Activated CD8-positive, alpha-beta memory T cell treated with anti-CD3 and anti-CD28 coated beads for 1 hour (primary cell): Measurements from ENCODE around the gene CD200R1L.
"Not testable (repeated sequence)": the region's sequence is repeated elsewhere in the genome, so short reads cannot be mapped to it uniquely, and the experiment has no call there.

Experiments used
- DNase-seq, 2 donors: peaks; one replicate each; pipeline ENCODE4 v3.0.0-alpha.2; 2020; ENCODE audit warnings: low read depth in 1 of 2; ENCODE audit errors: extremely low read depth in 1 of 2

CD200R1L gene

DNA sequence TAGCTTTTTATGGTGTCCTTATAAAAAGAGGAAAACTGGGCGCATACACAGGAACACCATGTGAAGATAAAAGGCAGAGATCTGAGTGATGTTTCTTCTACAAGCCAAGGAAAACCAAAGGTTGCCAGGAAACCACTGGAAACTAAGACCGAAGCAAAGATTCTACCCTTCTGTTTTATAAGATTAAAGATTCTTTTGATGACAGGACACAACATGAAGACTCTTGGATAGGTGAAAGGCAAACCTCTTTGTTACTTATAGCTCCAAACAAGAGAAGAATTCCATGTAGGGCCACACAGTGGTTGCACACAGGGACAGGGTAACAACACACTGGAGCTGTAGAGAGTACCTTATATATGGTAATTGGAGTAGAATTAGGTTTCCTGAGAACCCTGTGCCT, at the start of gene CD200R1L:
Gene CD200R1L, minus strand, starts transcription at position 101 of the 400 bp plus-strand sequence. CDS start 17,497 bp downstream, outside the sequence.
- no peak for DNase-seq

DNA sequence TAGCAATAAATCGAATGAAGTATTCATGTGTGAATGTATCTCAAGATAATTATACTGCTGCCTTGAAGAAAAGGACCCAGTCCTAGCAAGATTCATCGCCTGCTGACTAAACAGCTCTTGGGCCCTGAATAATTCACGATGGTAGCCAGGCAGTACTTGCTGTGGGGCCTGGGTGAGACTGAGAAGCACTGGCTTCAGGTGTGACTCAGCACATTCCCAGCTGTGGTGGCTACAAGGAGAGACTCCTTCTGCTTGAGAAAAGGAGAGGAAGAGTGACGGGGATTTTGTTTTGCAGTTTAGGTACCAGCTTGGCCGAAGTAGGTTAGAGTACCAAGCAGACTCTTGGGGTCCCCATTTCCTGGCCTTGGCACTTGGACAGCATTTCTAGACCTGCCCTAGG, 47.6 kb upstream of the CD200R1L start:
- DNase-seq: no peak

- DNase-seq: no peak
Measured at GRCh38 chr3:112889357-112889756, 42.7 kb upstream of the CD200R1L start.

DNA sequence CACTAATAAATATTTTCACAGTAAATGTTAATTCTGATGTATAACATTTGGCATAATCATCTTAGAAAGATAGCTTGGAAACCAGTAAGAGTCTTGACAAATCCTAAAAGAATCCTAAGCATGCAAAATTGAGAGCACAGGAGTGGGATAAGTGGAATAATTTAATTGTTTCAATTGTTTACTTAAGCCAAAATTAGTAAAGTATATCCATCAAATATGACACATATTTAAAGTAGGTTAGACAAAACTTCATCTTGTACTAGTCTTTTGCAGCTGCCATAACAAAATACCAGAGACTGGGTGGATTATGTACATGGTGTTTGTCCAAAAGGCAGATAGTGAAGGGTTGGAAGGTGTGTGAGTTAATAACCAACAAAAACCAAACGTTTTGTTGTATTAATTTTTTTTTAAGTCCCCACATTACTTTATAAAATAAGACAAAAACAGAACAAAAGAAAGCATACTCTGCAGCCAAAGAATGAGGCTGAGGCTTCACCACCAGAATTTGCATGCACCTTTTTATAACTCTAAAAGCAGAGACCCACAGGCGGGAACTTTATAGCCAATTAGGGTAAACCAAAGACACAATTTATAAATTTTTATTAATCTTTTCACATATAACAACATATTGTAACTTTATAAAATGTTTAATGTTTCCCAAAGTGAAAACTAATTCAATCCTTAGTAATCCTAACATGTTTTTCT, 41.9 kb upstream of the CD200R1L start:
- no peak for DNase-seq

- DNase-seq: no peak
Measured at GRCh38 chr3:112884678-112885290, 38.1 kb upstream of the CD200R1L start.

DNA sequence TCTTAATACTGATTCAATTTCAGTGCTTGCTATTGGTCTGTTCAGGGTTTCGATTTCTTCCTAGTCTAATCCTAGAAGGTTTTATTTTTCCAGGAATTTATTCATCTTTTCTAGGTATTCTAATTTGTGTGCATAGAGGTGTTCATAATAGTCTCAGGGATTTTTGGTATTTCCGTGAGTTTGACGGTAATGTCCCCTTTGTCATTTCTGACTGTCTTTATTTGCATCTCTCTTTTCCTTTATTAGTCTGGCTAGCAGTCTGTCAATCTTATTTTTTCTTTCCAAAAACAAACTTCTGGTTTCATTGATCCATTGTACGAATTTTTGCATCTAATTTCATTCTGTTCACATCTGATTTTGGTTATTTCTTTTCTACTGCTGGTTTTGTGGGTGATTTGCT, 35.2 kb upstream of the CD200R1L start:
- DNase-seq: no peak

DNA sequence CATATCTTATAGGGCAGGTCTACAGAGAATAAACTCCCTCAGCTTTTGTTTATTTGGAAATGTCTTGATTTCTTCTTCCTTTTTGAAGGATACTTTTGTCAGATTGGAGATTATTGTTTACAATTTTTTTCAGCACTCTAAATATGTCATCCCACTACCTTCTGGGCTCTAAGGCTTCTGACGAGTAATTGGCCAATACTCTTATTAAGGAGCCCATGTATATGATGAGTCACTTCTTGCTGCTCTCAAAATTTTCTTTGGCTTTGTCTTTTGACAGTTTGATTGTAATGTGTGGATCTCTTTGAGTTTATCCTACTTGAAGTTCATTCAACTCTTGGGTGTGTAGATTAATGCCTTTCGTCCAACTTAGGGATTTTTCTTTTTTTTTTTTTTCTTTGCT, 28.9 kb upstream of the CD200R1L start:
- no peak for DNase-seq

DNA sequence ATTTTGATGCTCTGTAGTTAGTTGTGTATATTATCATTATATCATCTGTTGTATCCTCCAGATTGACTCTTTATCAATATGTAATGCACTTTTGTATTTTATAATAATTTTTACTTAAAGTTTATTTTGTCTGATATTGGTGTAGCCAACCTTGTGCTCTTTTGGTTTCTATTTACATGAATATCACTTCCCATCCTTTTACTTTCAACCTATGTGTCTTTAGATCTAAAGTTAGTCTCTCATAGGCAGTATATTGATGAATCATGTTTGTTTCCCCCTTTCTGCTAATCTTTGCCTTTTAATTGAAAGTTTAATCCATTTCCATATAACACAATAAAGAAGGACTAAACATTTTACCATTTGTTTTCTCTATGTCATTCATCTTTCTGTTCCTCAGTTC, 28.1 kb upstream of the CD200R1L start:
- no peak for DNase-seq

- no peak for DNase-seq
Measured at GRCh38 chr3:112873632-112874031, 27.0 kb upstream of the CD200R1L start.

DNA sequence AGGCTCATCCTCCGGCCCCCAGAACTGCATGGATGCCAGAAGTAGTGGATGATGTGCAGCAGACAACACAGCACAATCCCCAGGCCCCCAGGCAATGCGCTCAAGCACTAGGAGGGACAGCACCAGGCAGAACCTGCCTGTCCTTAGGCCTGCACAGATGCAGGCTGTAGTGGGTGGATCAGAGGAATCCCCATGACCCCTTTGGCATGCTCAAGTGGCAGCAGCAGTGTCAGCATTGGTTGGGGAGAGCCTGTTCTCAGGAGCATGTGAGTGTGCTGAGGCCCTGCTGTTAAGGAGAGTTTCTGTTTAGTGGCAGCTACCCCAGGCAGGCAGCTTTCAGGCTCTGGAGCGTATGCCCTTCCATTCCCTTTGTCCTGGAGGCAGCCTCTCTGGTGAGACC, 25.1 kb upstream of the CD200R1L start:
- no peak for DNase-seq

- no peak for DNase-seq
Measured at GRCh38 chr3:112865757-112866156, 19.1 kb upstream of the CD200R1L start.

DNA sequence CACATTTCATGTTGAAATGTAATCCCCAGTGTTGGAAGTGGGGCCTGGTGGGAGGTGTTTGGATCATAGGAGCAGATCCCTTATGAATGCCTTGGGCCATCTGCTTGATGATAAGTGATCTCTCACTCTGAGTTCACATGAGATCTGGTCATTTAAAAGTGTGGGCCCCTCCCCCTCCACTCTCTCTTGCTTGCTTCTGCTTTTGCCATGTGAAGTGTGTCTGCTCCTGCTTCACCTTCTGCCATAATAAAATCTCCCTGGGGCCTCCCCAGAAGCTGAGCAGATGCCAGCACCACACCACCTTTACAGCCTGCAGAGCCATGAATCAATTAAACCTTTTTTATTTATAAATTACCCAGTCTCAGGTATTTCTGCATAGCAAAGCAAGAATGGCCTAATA, 14.2 kb upstream of the CD200R1L start:
- DNase-seq: no peak

GRCh38 chr3:112858410-112859069, 11.9 kb upstream of the CD200R1L start:
- no peak for DNase-seq

- no peak for DNase-seq
Measured at GRCh38 chr3:112857526-112857925, 10.9 kb upstream of the CD200R1L start.

DNA sequence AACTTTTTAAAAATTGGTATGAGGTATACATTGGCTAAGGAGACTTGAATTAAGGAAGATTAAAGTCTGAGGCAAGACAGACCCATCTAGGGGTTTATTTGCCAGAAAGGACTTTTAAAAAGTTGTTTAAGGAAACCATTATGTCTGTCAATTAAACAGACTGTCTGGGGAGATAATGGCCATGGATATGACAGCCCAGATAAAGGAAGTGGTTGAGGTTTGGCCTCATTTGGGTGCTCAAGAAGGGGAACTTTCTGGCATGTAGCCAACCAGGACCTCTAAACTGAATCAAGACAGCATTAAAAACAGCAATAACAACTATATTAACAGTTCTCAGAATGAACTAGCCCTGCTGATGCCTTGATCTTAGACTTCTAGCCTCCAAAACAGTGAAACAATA, 9.9 kb upstream of the CD200R1L start:
- DNase-seq: no peak

DNA sequence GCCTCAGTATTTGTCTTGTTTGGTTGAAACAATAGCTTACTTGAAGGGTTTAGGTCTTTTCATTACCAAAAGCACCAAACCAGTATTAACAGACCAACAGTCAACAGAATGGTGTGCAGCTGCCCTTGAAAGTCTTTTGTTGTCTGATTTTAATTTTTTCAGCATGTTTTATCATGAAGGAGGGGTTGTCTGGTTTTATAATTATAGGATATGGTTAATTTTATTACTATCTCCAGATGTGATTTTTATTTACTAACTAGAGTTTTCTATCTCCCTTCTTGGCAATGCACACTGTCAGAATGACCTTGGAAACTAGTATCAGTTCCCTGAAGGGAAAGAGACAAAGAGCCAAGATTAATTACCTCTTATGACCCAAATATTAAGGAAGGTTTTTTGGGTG, 9.2 kb upstream of the CD200R1L start:
- no peak for DNase-seq

DNA sequence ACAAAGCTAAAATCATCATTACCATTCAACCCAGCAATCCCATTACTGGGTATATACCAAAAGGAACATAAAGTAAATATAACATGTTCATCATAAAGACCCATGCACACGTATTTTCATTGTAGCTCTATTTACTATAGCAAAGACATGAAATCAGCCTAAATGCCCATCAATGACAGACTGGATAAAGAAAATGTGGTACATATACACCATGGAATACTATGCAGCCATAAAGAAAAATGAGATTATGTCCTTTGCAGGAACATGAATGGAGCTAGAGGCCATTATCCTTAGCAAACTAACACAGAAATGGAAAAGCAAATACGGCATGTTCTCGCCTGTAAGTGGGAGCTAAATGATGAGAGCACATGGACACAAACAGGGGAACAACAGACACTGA, 8.4 kb upstream of the CD200R1L start:
- not testable (repeated sequence) for DNase-seq

- DNase-seq: no peak
Measured at GRCh38 chr3:112848196-112848595, 1.5 kb upstream of the CD200R1L start.

- no peak for DNase-seq
Measured at GRCh38 chr3:112847692-112848091, 1.0 kb upstream of the CD200R1L start.

DNA sequence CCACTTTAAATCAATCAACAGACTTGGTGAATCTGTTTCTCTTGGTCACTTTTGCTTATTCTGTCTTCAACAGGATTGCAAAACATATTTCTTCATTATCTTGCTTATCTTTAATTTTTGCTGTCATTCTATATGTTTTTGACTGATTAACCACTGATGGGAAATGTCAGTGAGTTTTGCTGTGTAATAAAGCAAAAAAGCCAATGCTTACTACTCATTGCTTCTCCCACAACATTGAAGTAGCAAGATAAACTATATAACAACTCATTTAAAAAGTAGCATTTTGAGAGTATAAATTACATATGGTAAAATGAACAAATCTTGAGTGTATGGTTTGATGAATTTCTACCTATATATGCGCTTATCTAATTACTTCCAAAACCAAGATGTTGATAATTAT, 892 bp downstream of the CD200R1L start:
- DNase-seq: no peak

GRCh38 chr3:112829046-112829445, 17.6 kb downstream of the CD200R1L start:
- no peak for DNase-seq
